ENCODE results near the gene CPXM1. TPM values are rescaled to one million over a fixed set of nuclear protein-coding genes. Genes with fewer than 3 reads are reported as not detected.

Gene CPXM1
- total and polyA plus RNA-seq, 2 experiments from 2014 or later = 57.8 to 66.3 TPM

DNA sequence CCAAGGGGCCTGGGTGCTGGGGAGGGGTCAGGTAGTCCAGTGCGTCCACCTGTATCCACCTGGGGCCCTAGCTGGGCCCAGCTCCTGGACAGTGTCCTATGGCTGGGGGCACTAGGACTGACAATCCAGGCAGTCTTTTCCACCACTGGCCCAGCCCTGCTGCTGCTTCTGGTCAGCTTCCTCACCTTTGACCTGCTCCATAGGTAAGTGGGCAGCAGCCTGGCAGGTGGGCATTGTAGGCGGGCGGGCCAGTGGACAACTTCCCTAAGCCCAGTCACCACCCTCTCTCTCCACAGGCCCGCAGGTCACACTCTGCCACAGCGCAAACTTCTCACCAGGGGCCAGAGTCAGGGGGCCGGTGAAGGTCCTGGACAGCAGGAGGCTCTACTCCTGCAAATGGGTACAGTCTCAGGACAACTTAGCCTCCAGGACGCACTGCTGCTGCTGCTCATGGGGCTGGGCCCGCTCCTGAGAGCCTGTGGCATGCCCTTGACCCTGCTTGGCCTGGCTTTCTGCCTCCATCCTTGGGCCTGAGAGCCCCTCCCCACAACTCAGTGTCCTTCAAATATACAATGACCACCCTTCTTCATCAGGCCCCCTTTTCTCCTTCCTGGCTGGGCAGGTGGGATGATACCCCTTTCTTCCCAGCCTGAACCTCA lies 14.9 kb upstream of the CPXM1 start:
- TF ChIP-seq, protein P1, sequence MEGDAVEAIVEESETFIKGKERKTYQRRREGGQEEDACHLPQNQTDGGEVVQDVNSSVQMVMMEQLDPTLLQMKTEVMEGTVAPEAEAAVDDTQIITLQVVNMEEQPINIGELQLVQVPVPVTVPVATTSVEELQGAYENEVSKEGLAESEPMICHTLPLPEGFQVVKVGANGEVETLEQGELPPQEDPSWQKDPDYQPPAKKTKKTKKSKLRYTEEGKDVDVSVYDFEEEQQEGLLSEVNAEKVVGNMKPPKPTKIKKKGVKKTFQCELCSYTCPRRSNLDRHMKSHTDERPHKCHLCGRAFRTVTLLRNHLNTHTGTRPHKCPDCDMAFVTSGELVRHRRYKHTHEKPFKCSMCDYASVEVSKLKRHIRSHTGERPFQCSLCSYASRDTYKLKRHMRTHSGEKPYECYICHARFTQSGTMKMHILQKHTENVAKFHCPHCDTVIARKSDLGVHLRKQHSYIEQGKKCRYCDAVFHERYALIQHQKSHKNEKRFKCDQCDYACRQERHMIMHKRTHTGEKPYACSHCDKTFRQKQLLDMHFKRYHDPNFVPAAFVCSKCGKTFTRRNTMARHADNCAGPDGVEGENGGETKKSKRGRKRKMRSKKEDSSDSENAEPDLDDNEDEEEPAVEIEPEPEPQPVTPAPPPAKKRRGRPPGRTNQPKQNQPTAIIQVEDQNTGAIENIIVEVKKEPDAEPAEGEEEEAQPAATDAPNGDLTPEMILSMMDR (IDR thresholded peaks at IDR 0.05; ENCODE audit: poor library complexity) = no peak
- TF ChIP-seq EZH2 (IDR thresholded peaks at IDR 0.05; ENCODE audit: borderline replicate concordance) = no peak
- TF ChIP-seq EZH2phosphoT487 (IDR thresholded peaks at IDR 0.05; ENCODE audit: low read depth, severe bottlenecking, unreplicated experiment) = no peak
- 86% methylated on average over 8 of the region's 8 CpGs for WGBS (ENCODE audit: low lambda C conversion rate, missing lambda C conversion rate)
- H3K4me2 ChIP-seq = no peak overlapping the region
- H3K4me3 ChIP-seq = no peak overlapping the region
- H3K79me2 ChIP-seq = no peaks in the 10 kb centered on the region
- H2AFZ ChIP-seq = no peak overlapping the region
- no peaks in the 10 kb centered on the region for H3K36me3 ChIP-seq (replicated peaks; ENCODE audit: insufficient read depth, low read depth)
- no peaks in the 10 kb centered on the region for H3K9me3 ChIP-seq (ENCODE audit: low read depth)
- no peaks in the 10 kb centered on the region for H3K9me2 ChIP-seq (replicated peaks; ENCODE audit: insufficient read depth)
- H3K27me3 ChIP-seq = peaks cover 4% of the 10 kb centered on the region
- H3K27ac ChIP-seq = peak overlapping the region; percentile 46
- DNase-seq (ENCODE audit: low spot score) = no peak
- H4K20me1 ChIP-seq (ENCODE audit: insufficient read depth, poor library complexity, severe bottlenecking) = no peaks in the 10 kb centered on the region
- H3K4me1 ChIP-seq (ENCODE audit: insufficient read depth) = peaks cover 12% of the 10 kb centered on the region

- no peak within 1 kb of the TSS for H2AFZ ChIP-seq
- TF ChIP-seq, protein P1 (IDR thresholded peaks at IDR 0.05; ENCODE audit: poor library complexity) = no peak
- TF ChIP-seq EZH2phosphoT487 (IDR thresholded peaks at IDR 0.05; ENCODE audit: low read depth, severe bottlenecking, unreplicated experiment) = no peak
- H3K36me3 ChIP-seq (replicated peaks; ENCODE audit: insufficient read depth, low read depth) = no peaks in the 10 kb centered on the region
- H3K9me3 ChIP-seq (ENCODE audit: low read depth) = no peaks in the 10 kb centered on the region
- no peaks in the 10 kb centered on the region for H3K79me2 ChIP-seq
- H3K9me2 ChIP-seq (replicated peaks; ENCODE audit: insufficient read depth) = no peaks in the 10 kb centered on the region
- DNase-seq (ENCODE audit: low spot score) = peak; percentile 77
- no peaks in the 10 kb centered on the region for H4K20me1 ChIP-seq (ENCODE audit: insufficient read depth, poor library complexity, severe bottlenecking)
- H3K27me3 ChIP-seq = peaks cover under 1% of the 10 kb centered on the region
- WGBS (ENCODE audit: low lambda C conversion rate, missing lambda C conversion rate) = 35% methylated on average over 4 of the region's 5 CpGs
- peaks cover 4% of the 10 kb centered on the region for H3K4me1 ChIP-seq (ENCODE audit: insufficient read depth)
- peak within 1 kb of the TSS; percentile 46 for H3K27ac ChIP-seq
- no peak within 1 kb of the TSS for H3K4me3 ChIP-seq
- no peak within 1 kb of the TSS for H3K4me2 ChIP-seq
Observed at GRCh38 chr20:2814587-2815051, 14.2 kb upstream of the CPXM1 start, which contains the start of gene C20orf141. TSS of gene C20orf141 (plus strand) at chr20:2814987. CDS start at chr20:2815185, 198 bp downstream.

GRCh38 chr20:2814076-2814475 lies 13.6 kb upstream of the CPXM1 start:
- WGBS (ENCODE audit: low lambda C conversion rate, missing lambda C conversion rate) = 86% methylated on average over 1 of the region's 1 CpG
- Histone ChIP-seq H2AFZ (no peak overlapping the region), H3K9me3 (ENCODE audit: low read depth) (no peaks in the 10 kb centered on the region), H3K27ac (no peak overlapping the region), H3K27me3 (peaks cover under 1% of the 10 kb centered on the region), H3K36me3 (replicated peaks; ENCODE audit: insufficient read depth, low read depth) (no peaks in the 10 kb centered on the region), H3K79me2 (no peaks in the 10 kb centered on the region), H3K9me2 (replicated peaks; ENCODE audit: insufficient read depth) (no peaks in the 10 kb centered on the region), H3K4me1 (ENCODE audit: insufficient read depth) (peaks cover 4% of the 10 kb centered on the region), H3K4me2 (no peak overlapping the region), H3K4me3 (no peak overlapping the region), H4K20me1 (ENCODE audit: insufficient read depth, poor library complexity, severe bottlenecking) (no peaks in the 10 kb centered on the region)
- no peak for DNase-seq (ENCODE audit: low spot score)
- TF ChIP-seq EZH2phosphoT487 (IDR thresholded peaks at IDR 0.05; ENCODE audit: low read depth, severe bottlenecking, unreplicated experiment) (no peak), EZH2 (IDR thresholded peaks at IDR 0.05; ENCODE audit: borderline replicate concordance) (no peak)
- TF ChIP-seq, protein P1 (IDR thresholded peaks at IDR 0.05; ENCODE audit: poor library complexity) = no peak

All from hepatocyte (in vitro differentiated cells).